ENCODE data around the gene ACTR3.

DNA sequence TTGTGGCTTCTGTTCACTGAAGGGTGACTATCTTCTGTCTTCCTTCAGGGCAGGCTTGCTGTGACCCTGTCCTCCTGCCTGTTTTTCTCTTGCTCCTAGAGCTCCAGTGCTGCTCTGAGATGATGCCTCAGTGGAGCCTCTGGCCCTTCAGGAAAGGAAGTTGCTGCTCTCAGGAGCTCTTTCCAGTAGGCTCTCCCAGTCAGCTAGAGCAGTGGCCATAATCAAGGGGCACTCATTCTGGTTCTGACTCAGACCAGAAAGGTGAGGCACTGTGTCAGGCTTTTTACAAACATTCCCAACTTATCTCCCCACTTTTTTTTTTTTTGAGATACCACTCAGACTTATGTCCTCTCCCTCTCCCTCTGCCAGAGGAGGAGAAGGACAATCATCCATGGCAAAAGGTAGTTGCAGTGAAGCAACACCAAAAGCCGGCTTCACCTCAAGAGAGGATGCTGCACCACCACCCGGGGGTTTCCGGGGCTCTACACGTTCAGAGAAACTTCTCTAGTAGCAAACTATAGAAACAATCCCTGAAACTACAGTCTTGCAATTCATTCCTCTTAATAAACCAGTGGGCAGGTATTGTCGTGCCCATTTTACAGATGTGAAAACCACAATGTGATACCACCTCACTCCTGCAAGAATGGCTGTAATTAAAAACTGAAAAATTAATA is 115.4 kb downstream of the ACTR3 start:
- TF ChIP-seq, protein P1, sequence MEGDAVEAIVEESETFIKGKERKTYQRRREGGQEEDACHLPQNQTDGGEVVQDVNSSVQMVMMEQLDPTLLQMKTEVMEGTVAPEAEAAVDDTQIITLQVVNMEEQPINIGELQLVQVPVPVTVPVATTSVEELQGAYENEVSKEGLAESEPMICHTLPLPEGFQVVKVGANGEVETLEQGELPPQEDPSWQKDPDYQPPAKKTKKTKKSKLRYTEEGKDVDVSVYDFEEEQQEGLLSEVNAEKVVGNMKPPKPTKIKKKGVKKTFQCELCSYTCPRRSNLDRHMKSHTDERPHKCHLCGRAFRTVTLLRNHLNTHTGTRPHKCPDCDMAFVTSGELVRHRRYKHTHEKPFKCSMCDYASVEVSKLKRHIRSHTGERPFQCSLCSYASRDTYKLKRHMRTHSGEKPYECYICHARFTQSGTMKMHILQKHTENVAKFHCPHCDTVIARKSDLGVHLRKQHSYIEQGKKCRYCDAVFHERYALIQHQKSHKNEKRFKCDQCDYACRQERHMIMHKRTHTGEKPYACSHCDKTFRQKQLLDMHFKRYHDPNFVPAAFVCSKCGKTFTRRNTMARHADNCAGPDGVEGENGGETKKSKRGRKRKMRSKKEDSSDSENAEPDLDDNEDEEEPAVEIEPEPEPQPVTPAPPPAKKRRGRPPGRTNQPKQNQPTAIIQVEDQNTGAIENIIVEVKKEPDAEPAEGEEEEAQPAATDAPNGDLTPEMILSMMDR (IDR thresholded peaks at IDR 0.05) = no peak
- no peak for TF ChIP-seq POLR2A (IDR thresholded peaks at IDR 0.05)

All from testis (tissue), 2 donors.